ENCODE data around the gene PPP4R1.
"Not testable (repeated sequence)": the region's sequence is repeated elsewhere in the genome, so short reads cannot be mapped to it uniquely, and the experiment has no call there.

The PPP4R1 gene

DNA sequence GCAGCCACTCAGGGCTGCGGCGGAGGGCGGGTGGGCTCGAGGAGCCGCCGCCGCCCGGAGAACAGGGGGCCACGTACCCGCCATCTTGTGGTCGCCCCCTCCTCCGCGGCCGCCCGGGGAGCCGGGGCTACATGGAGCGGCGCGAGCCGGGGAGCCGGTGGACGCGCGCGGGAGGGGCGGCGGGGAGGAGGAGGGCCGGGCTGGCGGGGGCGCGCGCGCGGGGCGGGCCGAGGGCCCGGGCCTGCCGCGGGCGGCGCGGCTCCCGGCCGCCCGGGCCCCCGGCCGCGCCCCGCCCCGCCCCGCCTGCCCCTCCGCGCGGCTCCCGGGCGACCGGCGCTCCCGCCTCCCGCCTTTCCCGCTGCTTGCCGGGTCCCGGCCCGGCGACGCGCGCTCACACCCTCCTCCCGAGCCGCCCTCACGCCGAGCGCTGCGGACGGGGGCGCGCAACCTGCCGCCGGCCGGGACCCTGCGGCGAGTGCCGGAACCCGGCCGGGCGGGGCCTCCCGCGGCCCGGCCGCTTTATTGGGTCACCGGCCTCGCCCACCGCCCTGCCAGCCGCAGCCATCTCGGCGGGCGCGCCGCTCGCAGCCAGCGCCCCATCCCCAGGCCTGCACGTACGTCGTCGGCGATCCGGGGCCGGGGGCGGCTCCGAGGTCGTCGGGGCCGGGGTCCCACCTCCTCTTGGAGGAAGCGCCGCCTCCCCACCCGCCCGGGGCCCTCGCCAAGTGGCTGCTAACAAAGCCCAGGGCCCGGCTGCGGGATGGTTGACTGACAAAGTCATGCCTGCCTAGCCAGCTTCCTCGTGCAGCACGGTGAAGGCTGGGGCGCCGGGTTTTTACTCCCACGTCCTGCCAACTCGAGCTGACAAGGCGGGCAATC, at the start of gene PPP4R1:
Gene PPP4R1 (minus strand): TSS at position 159 of the 879 bp plus-strand sequence. CDS start 75 bp downstream, at position 84.
- DNase-seq, result no peak

- no peak for DNase-seq
Observed at GRCh38 chr18:9663377-9663776, 49.0 kb upstream of the PPP4R1 start.

DNA sequence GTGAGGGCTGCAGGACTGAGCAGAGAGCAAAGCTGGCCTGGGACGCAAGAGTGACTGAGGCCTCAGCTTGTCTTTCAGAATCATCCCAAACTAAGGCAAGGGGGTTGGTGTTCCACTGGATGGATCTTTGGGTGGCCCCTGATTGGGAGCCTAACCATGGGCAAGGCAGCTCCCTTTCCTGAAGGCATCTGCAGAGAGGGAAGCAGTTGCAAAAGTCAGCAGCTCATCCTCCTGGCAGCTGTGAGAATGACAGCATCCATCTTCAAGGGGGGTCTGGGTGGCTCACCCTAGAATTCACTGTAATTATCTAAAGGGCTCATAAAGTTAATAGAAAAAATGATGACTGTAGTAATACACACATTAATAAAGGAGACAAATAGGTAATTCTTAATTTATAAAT, 47.2 kb upstream of the PPP4R1 start:
- DNase-seq, result no peak

DNA sequence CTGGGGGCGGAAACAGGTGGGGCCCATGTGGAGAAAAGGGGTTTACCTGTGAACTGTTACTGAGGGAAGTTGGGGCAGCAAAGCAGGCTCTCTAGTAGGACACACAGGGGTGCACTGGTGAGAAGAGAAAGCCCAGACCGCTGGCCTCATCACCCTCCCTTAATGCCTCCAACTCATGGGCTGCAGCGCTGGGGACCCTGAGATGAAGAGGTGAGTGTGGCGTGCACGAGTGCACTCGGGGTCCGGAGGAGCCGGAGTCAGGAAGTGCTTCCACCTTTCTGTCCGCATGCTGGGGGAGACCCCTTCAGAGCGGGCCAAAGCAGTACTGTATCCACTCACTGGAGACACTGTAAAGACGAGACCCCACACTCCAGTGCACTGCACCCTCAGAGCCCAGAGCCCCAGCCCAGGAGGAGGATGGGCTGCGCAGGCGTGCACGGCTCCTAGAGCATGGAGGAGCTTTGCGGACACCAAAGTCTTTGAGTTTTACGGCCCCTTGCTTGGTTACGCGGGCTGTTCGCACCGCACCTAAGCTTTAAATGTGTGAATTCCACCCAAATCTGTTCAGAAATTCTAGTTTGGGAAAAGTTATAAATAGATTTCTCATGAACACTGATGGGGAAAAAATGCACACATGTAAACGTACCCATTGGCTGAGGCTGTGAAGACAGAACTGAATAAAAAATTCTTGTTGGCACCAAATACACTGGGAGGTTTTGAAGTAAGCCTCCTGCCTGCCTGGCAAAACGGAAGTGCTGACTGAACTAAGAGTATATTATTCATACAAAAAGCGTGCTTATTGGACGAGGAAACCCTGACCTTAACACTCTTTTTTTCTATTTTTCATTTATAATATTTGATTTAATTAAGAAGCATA, 45.4 kb upstream of the PPP4R1 start:
- DNase-seq, result no peak

DNA sequence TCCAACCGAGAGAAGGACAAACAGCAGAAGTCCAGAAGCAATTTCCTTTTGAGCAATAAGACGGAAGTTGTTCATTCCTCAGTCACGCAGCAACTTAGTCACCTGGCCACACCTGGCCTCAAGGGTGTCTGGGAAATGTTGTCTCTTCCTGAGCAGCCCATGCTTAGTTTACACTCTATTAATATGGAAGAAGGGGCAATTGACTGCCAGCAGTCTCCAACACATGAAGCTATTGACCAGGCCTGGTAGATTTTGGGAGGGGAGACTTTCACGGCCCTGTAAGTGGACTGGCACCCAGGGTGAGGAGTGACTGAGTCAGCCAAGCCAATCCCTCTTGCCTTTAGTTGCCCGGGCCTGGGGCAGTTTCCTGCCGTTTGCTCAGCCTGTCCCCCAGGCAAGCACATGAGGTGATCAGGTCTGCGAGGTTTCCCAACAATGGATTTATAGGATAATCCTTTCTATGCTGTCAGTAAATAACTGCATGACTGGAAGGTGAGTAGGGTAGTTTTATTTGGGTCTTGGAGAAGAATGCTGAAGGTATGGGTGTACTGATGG, 43.8 kb upstream of the PPP4R1 start:
- DNase-seq, result no peak

DNA sequence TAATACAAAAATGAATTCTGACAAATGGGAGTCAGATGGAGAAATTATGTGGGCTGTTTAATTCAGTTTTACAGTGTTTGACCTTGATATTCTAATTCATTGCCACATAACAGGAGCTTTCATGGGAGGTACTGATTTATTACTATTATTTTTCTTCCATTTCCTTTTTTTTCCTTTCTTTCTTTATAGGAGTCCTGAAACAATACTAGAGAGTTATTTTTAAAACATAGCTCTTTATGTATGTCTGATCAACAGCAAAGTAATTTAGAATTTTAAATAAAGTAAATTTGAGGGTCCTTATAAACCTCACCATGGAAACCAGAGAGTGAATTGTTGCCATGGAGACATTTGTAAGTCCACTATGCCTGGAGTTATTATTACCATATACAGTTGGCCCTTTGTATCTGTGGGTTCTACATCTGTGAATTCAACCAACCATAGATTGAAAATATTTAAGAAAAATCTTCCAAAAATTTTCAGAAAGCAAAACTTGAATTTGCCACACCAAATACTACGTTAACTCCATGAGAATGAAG, 40.9 kb upstream of the PPP4R1 start:
- no peak for DNase-seq

DNA sequence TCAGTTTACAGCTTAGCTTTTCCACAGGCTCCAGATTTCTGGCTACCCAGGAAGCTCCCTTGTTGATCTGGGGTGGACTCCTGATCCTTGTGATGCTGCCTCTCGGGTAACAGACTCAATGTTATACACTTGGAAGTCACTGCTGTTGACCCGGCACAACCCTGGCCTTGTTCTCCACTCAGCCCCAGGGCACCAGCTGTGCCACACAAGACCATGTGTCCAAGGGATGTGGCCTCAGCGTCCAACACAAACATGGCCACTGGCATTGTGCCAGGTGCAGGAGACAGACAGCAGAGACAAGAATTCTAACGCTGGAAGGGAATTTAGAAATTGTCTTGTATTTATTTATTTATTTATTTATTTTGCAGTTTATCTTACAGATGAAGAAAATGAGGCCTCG, 39.0 kb upstream of the PPP4R1 start:
- no peak for DNase-seq

GRCh38 chr18:9649164-9649540, 34.8 kb upstream of the PPP4R1 start:
- DNase-seq, result no peak

DNA sequence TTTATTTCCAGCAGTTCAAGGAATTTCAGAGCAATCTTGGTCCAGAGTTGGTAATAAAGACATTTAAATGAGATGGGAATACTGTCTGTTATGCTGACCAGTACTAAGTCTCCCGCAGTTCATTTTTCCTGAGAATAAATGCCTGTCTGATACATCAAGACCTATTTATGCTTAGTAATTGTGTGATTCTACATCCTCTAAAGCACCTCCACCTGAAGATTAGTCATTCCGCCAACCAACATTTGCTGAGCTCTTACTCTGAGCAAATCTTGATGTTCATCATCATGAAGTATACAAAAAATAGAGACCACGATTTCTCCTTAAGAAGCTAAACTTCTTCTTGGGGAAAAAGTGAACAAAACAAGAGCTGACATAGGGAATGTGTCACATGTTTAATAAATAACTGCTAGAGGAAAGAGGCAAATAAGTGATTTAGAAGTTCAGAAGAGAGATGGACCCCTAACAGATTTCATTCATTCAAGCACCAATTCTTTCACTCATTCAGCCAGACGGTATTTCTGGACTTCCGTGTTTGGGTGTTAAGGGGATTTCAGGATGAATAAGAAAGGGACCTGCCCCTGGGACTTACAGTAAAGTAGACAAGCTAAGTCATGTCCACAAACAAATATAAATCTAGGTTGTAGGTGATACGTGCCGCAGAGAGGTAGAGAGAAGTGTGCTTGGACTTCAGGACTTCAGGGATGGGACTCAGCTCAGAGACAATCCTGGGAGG, 34.2 kb upstream of the PPP4R1 start:
- DNase-seq, result no peak

DNA sequence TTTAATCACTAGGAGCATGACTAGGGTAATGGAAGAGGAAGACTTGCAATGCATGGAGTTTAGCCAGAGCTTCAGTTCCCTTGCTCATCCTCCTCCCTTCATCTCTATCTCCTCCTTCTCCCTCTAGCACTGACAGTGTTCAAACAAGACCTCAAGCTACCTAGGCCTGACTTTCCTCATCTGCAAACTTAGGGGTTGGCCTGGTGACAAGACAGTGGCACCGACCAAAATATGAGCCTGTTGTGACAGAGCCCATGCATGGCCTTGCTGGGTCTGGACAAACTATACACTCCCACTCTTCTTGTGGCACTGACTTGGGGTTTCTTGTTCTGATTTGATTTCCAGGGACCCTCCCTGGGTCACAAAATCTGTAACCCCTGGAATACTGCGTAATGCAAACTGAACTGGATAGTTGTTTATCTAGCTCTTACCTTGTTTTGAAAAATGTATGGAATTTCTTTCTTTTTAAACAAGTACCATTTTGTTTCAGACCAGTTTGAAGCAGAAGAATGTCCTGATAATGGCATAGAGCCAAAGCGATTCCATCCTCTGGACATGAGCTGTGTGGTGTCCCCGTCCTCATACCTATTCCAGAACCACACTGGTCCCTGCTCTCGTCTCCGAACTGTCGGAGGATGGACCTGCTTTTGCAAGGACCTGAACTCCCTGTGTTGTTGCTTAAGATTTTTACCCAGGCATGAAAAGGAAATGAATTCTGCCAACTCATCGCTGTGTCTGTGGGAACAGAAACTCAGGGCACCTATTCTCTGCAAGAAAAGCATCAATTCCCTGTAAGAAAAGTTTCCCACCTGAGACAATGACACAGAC, 33.4 kb upstream of the PPP4R1 start:
- no peak for DNase-seq

- no peak for DNase-seq
Observed at GRCh38 chr18:9643549-9643948, 29.2 kb upstream of the PPP4R1 start.

- no peak for DNase-seq
Observed at GRCh38 chr18:9642799-9643462, 28.6 kb upstream of the PPP4R1 start.

DNA sequence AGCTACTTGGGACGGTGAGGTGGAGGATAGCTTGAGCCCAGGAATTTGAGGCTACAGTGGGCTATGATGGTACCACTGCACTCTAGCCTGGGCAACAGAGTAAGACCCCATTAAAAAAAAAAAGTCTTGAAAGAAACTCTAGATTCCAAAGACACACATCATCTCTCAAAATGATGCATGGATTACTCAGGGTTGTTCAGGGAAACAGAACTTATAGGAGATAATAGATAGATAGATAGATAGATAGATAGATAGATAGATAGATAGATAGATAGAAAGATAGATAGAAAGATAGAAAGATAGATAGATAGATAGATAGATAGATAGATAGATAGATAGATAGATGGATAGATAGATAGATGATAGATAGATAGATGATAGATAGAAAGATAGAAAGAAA, 26.7 kb upstream of the PPP4R1 start:
- DNase-seq, result not testable (repeated sequence)

- peak; percentile 57 for DNase-seq
Observed at GRCh38 chr18:9638886-9639285, 24.5 kb upstream of the PPP4R1 start.

DNA sequence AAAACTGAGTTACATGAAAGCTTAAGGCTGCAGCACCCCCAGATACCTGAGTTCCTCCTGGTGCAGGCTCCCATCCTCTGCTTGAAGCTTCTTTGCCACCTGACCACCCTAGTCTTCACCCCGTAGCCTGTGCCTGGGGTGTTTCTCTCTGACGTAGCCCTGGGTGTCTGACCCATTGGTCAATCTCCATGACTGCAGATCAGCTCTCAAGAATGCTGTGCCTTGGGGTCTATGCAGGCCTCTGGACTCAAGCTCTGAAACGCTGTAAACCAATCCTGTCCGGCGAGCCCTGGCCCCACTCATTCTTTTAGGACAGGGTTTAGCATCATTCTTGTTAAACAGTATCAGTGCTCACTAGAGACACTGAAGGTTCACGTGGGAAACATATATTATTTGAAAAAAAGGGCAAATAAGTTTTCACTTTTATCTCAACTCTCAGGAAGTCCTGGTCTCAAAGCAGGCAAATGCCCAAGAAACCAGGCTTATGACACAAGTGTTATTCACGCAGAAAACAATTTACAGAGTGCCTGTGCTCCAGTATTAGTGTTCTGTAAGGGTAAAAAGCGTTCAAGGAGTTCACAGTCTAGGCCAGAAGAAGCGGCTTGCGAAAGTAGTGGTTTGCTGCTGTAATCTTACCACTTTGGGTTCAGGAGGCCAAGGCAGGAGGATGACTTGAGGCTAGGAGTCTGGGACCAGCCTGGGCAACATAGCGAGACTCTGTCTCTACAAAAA, 22.8 kb upstream of the PPP4R1 start:
- no peak for DNase-seq

DNA sequence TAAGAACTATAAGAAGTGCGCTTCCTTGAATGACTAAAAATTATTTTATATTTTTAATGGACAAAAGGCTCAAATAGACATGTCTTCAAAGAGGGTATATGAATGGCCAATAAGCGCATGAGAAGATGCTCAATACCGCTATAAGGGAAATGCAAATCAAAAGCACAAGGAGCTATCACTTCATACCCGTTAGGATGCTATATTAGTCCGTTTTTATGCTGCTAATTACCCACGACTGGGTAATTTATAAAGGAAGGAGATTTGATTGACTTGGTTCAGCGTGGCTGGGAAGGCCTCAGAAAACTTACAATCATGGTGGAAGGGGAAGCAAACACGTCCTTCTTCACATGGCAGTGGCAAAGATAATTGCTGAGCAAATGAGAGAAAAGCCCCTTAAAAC, 20.5 kb upstream of the PPP4R1 start:
- no peak for DNase-seq

- DNase-seq, result no peak
Observed at GRCh38 chr18:9631814-9632496, 17.6 kb upstream of the PPP4R1 start.

DNA sequence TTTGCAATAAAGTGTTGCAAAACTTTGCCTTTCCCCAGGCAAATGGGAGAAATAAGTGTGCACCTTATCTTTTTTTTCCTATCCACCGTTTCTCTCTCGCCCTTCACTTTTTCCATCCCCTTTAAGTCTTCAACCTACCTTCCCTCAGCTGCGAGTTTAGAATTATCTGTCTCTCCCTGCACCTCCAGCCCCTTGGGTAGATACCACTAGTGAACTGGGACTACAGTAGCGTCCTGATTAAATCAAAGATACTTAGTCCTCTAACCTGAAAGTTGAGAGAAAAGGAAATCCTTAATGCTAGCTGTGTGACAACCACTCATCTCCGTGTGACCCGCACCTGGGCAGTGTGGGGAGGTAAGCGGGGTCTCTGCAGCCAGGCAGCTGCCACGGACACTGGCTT, 16.1 kb upstream of the PPP4R1 start:
- DNase-seq, result no peak

- no peak for DNase-seq
Observed at GRCh38 chr18:9629709-9630108, 15.3 kb upstream of the PPP4R1 start.

DNA sequence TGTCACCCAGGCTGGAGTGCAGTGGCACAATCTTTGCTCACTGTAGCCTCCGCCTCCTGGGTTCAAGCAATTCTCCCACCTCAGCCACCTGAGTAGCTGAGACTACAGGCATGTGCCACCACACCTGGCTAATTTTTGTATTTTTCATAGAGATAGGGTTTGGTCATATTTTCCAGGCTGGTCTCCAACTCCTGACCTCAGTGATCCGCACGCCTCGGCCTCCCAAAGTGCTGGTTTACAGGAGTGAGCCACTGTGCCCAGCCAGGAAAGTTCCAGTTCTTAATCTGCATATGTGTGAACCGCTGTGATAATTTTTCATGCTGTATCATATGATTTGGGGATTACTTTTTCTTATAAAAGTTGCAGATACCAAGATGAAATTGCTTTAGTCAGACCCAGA, 14.6 kb upstream of the PPP4R1 start:
- no peak for DNase-seq
